DND-41 (cell line): ENCODE results near the gene NAA20.

Experiments
- ATAC-seq: fragments of 200-7000 bp; cut with Tn5 transposase; 3 replicates; pipeline ENCODE4 v1.9.1; 2021; ENCODE audit warnings: low read depth; ENCODE audit not compliant: insufficient read depth
- DNase-seq: peaks from one replicate; pipeline ENCODE4 v3.0.0-alpha.2; 2020
- H2AFZ ChIP-seq: 2 replicates; pipeline ENCODE4 v1.6.0; 2012; ENCODE audit warnings: low read depth, low read length
- H3K27ac ChIP-seq: 2 replicates; pipeline ENCODE4 v1.5.1; 2012; ENCODE audit warnings: low read length, inconsistent platforms
- H3K27me3 ChIP-seq: fragments of 200-600 bp; sonication (generic); 2 replicates; pipeline ENCODE4 v1.6.0; 2012; ENCODE audit warnings: low read length, mild to moderate bottlenecking, inconsistent platforms; ENCODE audit not compliant: insufficient read depth, poor library complexity
- H3K36me3 ChIP-seq: 2 replicates; pipeline ENCODE4 v1.5.1; 2012; ENCODE audit warnings: low read length, inconsistent platforms; ENCODE audit not compliant: insufficient read depth
- H3K4me1 ChIP-seq: 2 replicates; pipeline ENCODE4 v1.5.1; 2012; ENCODE audit warnings: mild to moderate bottlenecking, low read length; ENCODE audit not compliant: insufficient read depth
- H3K4me2 ChIP-seq: 2 replicates; pipeline ENCODE4 v1.6.0; 2012; ENCODE audit warnings: mild to moderate bottlenecking, moderate library complexity, low read length, inconsistent platforms; ENCODE audit not compliant: insufficient read depth
- H3K4me3 ChIP-seq, 2 experiments: fragments of 200-600 bp in 1 of 2; shearing (Covaris generic) in 1 of 2; 2 replicates each; pipeline ENCODE4 v1.5.1; 2012 to 2016; ENCODE audit warnings: inconsistent platforms in 2 of 2, low read length in 2 of 2, mild to moderate bottlenecking in 2 of 2, low read depth in 1 of 2, moderate library complexity in 1 of 2
- H3K79me2 ChIP-seq: 2 replicates; pipeline ENCODE4 v1.6.0; 2012; ENCODE audit warnings: low read length, inconsistent platforms; ENCODE audit not compliant: insufficient read depth
- H3K9ac ChIP-seq: 2 replicates; pipeline ENCODE4 v1.6.0; 2012; ENCODE audit warnings: low read depth, mild to moderate bottlenecking, inconsistent platforms, low read length, moderate library complexity
- H3K9me3 ChIP-seq: 2 replicates; pipeline ENCODE4 v1.5.1; 2012; ENCODE audit warnings: low read length, moderate library complexity, mild to moderate bottlenecking, inconsistent platforms; ENCODE audit not compliant: insufficient read depth, severe bottlenecking
- H4K20me1 ChIP-seq: 2 replicates; pipeline ENCODE4 v1.6.0; 2012; ENCODE audit warnings: low read length; ENCODE audit not compliant: insufficient read depth
- EZH2 ChIP-seq: IDR thresholded peaks from 3 replicates; pipeline ENCODE4 v1.6.1; 2012; ENCODE audit warnings: borderline replicate concordance, low read depth, mild to moderate bottlenecking, moderate library complexity, low read length, inconsistent platforms; ENCODE audit not compliant: severe bottlenecking
- TF ChIP-seq, protein P1 (sequence below): IDR thresholded peaks from 2 replicates; pipeline ENCODE4 v1.5.1; 2012; ENCODE audit warnings: borderline replicate concordance, low read length, moderate library complexity, mild to moderate bottlenecking; ENCODE audit not compliant: poor library complexity, severe bottlenecking; ENCODE audit errors: extremely low read depth

The NAA20 gene

DNA sequence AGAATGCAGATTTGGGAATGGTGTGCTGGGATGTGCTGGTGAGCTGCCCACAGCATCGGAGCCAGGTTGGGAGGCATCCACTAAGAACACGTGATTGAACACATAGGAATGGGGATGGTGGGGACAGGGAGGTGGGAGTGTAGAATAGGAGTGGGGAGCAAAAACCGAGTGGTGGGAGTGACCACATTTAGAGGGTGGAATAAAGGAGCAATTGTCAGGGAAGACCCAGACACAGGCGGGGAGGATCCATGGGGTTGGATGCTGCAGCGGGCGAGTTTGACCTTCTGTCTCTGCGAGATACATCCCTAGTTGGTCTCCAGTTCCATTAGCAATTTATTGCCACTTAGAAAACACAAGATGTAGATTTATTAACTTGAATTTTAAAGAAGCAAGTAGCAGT is 4.7 kb downstream of the NAA20 start:
- H3K9ac ChIP-seq, result no peak overlapping the region
- no peak for DNase-seq

DNA sequence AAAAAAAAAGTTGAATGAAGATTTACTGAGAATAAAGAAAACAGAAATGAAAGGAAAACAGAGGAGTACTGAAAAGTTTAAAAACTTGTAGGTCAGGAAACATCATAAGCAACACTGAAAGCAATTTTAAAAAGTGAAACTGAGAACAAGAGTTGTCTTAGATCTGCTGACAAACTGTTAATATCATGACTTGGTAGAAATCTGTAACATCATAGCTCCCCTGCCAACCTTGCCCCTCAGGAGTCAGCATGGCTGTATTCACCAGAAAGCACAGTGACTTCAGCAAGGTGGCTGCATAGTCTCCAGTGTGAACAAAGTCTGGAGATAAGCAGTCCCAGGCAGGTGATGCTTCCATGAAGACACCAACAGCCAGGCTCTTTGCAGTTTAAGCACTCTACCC is 5.3 kb downstream of the NAA20 start:
- Histone ChIP-seq H3K27me3 (no peaks in the 10 kb centered on the region), H3K79me2 (peaks cover 100% of the 10 kb centered on the region), H4K20me1 (peaks cover 66% of the 10 kb centered on the region), H3K27ac (no peak overlapping the region), H3K4me2 (no peak overlapping the region), H3K36me3 (peaks cover 55% of the 10 kb centered on the region), H3K9me3 (no peaks in the 10 kb centered on the region), H3K4me1 (peaks cover 34% of the 10 kb centered on the region), H2AFZ (no peak overlapping the region), H3K9ac (no peak overlapping the region), H3K4me3 (no peak overlapping the region)
- ATAC-seq, result no peak
- no peak for DNase-seq
- TF ChIP-seq, protein P1, sequence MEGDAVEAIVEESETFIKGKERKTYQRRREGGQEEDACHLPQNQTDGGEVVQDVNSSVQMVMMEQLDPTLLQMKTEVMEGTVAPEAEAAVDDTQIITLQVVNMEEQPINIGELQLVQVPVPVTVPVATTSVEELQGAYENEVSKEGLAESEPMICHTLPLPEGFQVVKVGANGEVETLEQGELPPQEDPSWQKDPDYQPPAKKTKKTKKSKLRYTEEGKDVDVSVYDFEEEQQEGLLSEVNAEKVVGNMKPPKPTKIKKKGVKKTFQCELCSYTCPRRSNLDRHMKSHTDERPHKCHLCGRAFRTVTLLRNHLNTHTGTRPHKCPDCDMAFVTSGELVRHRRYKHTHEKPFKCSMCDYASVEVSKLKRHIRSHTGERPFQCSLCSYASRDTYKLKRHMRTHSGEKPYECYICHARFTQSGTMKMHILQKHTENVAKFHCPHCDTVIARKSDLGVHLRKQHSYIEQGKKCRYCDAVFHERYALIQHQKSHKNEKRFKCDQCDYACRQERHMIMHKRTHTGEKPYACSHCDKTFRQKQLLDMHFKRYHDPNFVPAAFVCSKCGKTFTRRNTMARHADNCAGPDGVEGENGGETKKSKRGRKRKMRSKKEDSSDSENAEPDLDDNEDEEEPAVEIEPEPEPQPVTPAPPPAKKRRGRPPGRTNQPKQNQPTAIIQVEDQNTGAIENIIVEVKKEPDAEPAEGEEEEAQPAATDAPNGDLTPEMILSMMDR, result no peak
- TF ChIP-seq EZH2, result no peak

More for the DNA sequence above, 4.7 kb downstream of the NAA20 start:
- no peak overlapping the region for H3K4me3 ChIP-seq
- no peak overlapping the region for H3K27ac ChIP-seq
- peaks cover 36% of the 10 kb centered on the region for H3K4me1 ChIP-seq
- no peaks in the 10 kb centered on the region for H3K9me3 ChIP-seq
- peaks cover 98% of the 10 kb centered on the region for H3K79me2 ChIP-seq
- ATAC-seq, result no peak
- TF ChIP-seq, protein P1, result no peak
- TF ChIP-seq EZH2, result no peak
- H3K36me3 ChIP-seq, result peaks cover 49% of the 10 kb centered on the region
- no peak overlapping the region; the same call in 1 of the 2 replicates for H3K4me2 ChIP-seq
- no peaks in the 10 kb centered on the region for H3K27me3 ChIP-seq
- peaks cover 65% of the 10 kb centered on the region for H4K20me1 ChIP-seq
- no peak overlapping the region for H2AFZ ChIP-seq

DNA sequence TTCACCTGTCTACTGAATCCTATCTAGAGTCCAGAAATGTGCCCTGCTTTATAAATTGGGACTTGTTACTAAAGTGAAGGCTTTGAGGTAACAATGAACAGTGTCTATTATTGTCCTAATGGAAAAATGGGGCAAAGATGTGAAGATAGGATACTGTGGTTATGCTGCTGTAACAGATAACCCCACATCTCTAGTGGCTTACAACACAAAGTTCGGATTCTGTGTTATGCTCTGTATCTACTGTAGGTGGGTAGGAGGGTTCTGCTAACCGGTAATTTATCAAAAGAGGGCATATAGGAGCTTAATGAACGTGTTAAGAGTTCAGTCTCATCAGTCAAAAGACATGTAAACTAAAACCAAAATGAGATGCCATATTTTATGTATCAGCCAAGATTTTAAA is 6.2 kb downstream of the NAA20 start:
- Histone ChIP-seq H3K27ac (no peak overlapping the region), H2AFZ (no peak overlapping the region), H3K79me2 (peaks cover 98% of the 10 kb centered on the region), H3K36me3 (peaks cover 57% of the 10 kb centered on the region), H4K20me1 (peaks cover 59% of the 10 kb centered on the region), H3K4me2 (no peak overlapping the region), H3K4me3 (no peak overlapping the region), H3K4me1 (peaks cover 28% of the 10 kb centered on the region), H3K27me3 (no peaks in the 10 kb centered on the region), H3K9ac (no peak overlapping the region), H3K9me3 (no peaks in the 10 kb centered on the region)
- ATAC-seq, result no peak
- TF ChIP-seq, protein P1, result no peak
- no peak for TF ChIP-seq EZH2
- DNase-seq, result no peak

DNA sequence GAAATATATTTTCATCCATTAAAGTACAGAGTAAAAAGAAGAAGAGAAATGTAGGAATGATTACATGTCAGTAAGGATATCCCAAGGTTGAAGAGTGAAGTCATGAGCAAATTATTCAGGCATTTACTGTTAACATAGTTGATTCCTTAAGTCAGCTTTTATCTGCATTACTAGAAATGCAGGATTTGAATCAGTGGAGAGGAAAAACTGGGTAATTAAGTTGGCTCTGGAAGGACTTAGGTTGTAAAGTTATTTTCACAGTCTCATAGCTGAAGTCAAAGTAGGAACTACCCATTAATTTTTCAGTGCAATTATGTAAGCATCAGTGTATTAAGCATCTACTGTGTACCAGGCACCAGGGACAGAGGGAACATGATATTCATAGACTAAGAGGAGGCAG is 7.8 kb downstream of the NAA20 start:
- H3K4me3 ChIP-seq, result no peak overlapping the region
- H3K36me3 ChIP-seq, result peaks cover 60% of the 10 kb centered on the region
- H3K79me2 ChIP-seq, result peaks cover 92% of the 10 kb centered on the region
- H2AFZ ChIP-seq, result no peak overlapping the region
- no peak overlapping the region for H3K9ac ChIP-seq
- TF ChIP-seq, protein P1, result no peak
- no peak for TF ChIP-seq EZH2
- no peak overlapping the region for H3K4me2 ChIP-seq
- peaks cover 49% of the 10 kb centered on the region for H4K20me1 ChIP-seq
- H3K27ac ChIP-seq, result no peak overlapping the region
- no peaks in the 10 kb centered on the region for H3K9me3 ChIP-seq
- peaks cover 13% of the 10 kb centered on the region for H3K4me1 ChIP-seq
- DNase-seq, result no peak
- ATAC-seq, result no peak
- H3K27me3 ChIP-seq, result no peaks in the 10 kb centered on the region
